Measurements from ENCODE around the gene ARHGEF39.

The ARHGEF39 gene

DNA sequence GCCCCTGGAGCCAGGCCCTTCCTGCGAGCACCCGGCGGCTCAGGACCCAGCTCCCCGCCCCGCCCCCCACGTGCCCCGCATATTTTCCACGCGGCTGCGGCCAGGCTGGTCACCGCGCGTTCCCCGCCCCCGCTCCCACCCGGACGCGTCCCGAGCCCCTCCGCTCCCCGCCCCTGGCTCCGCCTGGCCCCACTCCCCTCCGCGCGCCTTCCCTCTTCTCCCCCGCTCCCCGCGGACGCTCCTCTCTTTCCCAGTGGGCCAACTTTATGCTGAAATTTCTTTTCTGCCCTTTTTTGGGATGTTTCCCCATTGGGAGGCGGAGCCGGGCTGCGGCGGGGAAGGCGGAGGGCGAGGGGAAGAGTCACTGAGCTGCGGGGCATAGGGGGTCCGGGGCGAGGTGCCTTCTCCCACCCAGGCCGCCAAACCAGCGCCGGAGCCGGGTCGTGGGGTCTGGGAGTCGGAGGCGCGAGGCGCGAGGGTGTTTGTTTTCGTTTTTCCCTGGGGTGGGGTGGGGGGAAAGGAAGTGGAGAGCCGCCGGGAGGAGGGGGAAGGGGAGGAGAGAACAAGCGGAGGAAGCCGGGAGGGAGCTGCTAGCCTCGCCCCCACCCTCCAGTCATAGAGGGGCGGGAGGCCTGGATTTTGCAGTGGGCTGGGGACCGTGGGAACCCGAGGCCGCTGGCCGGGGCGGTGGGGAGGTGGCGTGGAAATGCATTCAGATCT lies 25.8 kb upstream of the ARHGEF39 start:
- peak; percentile 93 for DNase-seq

DNA sequence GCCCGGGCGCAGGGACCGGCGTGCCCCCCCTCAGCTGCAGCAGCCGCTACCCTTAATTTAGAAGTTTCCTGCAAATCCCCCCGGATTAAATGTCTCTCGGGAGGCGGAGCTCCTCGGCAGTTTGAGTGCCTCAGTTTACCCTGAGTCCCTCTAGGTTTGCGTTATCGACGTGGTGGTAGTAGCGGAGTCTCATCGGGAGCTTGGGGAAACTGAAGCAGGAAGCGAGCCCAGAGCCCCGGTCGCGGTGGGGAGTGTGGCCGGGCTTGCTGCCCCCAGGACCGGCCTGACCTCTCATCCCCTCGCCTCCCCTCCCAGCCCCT lies 25.3 kb upstream of the ARHGEF39 start:
- no peak for DNase-seq

DNA sequence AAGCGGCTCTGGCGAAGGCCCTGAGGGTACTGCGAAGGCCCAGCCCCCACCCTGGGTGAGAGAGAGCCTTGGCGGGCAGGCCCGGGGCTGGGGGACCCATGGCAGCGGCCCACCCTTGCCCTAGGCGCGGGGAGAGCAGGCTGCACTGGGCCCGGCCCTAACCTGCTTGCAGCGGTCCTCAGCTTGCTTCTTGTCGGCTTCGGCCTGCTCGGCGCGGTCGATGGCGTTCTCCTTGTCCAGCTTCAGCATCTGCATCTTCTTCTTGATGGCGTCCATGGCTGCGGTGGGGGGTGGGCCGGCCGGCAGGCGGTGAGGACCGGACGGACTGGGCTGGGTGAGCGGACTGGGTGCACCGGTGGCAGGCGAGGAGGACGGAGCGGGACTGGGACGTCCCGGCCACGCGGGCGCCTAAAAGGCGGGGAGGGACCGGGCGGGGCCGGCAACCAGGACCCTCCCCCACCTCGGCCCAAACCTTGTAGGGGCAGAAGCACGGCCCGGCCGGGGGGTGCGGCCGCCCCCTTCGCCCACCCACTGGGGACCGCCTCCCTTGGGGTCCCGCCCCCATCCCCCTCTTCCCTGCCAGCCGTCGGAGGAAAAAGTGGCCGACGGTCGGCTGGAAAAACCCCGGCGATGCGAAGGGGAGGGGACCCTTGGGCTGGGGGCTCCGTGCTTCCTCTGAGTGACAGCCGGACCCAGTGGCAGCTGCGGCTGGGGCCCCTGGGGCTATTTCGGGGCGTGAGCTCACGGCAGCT lies 24.7 kb upstream of the ARHGEF39 start, which contains the start of gene TPM2:
Gene TPM2 (minus strand): TSS at position 384 of the 752 bp plus-strand sequence. CDS start 108 bp downstream, at position 276.
- DNase-seq: peak; percentile 93

DNA sequence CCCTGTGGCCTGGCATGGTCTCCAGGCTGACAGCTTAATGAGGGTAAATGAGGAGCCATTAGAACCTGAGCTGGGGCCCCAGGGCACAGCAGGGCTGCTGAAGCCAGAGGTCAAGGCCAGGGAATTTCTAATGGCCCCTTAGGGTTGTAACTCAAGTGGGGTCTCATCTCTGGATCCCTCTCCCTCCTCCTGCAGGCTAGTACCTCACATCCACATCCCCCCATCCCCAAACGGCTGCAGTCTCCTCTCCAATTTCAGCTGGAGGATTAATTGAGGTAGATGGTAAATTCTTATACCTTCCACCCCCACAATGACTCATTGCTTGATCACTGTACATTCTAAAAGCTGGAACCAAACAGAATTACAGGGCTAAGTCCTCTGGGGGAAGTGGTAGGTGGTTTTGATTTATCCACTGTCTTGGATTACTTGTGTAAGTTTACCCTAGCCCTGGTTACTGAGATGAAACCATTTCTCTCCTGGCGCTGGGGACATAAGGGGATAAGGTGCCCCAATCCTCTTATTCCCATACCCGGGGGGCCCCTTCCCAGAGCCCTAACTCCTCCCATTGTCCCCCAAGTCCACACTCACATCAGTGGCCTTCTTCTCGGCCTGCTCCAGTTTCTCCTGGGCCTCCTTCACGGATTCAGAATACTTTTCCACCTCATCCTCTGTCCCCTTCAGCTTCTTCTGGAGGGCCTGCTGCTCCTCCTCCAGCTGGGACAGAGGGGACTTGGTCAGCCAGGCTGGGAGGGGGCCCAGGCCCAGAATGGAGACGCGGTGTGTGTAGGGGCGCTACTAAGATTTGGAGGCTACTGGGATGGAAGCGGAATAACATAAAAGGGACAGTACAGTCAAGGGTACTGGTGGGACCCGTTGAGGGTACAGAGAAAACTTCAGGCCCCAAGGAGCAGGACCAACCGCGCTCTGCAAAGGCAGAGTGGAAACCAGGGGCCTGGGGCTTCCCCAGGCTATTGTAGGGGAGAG lies 23.9 kb upstream of the ARHGEF39 start:
- peak; percentile 76 for DNase-seq

DNA sequence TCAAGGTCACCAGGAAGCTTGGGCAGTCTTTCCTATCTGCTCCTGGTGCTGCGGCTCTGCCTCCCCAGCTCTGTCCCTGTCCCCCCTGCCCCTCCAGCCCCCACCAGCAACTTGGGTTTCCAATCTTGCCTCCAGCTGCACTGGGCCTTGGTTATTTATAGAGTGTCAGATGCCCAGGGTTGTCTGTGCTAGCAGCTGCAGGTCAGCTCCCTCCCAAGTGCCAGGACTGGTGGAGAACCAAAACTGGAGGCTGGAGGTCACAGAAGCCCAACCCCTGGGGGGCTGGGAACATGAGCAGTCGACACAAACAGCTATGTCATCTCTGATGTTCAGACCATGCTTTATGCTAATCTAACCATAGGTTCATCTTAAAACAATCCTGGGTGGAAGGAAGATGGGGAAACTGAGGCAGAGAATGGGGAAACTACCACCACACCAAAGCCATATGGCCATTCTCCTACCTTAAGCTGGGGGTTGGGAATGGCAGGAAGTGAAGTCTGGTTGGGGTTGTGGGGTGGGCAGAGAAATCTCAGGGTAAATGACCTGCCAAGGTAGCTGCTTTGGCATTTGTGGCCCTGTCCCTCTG lies 23.1 kb upstream of the ARHGEF39 start:
- no peak for DNase-seq

DNA sequence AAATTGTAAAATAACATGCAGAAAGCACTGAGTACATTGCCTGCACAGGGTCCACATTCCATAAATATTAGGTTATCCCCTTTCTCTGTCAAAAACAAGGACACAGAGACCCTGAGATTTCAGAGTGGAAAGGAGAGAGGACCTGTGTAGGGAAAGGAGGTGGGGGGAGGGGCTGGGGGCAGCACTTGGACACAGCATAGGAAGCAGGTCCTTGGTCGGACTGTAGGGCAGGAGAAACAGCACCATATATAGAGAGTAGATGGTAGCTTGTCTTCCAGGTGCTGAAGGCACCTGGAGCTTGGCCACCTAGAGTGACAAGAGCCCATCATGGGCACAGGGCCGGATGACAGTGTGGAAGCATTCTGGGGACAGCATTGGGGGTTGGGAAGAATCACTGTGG lies 22.3 kb upstream of the ARHGEF39 start:
- no peak for DNase-seq

DNA sequence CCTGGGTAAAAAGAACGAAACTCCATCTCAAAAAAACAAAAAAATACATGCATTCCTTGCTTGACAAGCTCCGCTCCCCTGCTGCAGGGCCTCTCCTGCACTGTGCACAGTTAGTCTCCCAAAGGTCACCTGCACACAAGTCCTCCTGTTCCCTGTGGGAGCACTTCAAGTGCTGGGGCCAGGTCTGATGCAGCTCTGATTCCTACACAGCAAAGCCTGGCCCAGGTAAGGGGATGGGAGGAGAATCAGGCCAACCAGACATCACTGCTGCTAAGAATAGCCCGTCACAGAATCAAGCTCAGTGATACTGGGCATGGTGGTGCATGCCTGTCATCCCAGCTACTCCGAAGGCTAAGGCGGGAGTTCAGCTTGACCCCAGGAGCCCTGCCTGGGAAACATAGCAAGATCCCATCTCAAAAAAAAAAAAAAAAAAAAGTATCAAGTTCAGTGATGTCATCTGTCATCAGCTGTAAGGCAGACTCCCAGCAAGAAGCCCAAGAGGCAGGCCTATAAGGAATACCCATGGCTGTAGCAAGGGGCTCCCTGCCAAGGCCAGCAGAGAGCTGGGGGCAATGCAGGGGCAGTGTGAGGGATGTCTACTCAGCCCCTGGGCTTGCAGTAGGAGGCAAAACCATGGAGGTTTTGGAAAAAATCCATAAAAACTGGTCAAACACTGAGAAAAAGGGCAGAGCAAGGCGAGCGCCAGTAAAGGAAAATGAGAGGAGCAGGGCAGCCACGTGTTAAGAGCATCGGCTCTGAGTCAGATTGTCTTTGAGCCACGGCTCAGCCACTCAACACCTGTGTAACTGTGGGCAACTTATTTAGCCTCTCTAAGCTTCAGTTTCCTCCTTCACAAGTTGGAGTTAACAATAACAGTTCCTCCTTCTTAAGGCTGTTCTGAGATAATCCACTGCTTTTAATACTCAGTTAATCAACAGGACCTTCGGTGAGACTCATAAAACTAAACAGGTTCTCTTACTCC lies 21.5 kb upstream of the ARHGEF39 start:
- DNase-seq: peak; percentile 58

DNA sequence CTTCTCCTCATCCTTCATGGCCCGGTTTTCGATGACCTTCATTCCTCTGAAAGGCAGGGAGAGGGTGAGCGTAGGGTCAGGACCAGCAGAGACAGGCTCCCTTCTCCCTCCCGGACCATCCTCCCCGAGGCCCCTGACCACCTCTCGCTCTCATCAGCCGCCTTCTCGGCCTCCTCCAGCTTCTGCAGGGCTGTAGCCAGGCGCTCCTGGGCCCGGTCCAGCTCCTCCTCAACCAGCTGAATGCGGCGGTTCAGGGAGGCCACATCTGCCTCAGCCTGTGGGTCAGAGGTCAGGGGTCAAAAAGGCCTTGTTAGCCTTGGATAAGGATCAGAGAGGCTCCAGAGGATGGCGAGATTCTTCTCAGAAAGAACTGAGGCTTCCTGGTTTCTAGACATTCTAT lies 20.5 kb upstream of the ARHGEF39 start:
- no peak for DNase-seq

DNA sequence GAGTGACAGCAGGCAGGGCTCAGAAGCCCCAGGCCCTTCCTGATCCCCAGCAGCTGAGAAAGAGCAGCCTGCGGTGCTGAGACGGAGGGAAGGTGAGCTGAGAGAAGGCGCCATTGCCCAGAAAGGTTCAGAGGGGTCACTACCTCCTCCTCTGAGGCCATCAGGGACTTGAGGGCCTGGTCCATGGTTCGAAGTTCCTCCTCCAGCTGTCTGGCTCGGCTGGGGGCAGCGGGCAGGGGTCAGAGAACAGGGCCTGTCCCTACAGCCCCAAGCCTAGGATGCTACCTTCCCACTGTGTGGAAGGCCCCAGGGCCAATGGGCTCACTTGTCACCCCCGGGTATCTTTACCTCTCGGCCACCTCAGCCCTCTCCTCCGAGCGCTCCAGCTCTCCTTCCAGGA lies 19.9 kb upstream of the ARHGEF39 start:
- DNase-seq: no peak

DNA sequence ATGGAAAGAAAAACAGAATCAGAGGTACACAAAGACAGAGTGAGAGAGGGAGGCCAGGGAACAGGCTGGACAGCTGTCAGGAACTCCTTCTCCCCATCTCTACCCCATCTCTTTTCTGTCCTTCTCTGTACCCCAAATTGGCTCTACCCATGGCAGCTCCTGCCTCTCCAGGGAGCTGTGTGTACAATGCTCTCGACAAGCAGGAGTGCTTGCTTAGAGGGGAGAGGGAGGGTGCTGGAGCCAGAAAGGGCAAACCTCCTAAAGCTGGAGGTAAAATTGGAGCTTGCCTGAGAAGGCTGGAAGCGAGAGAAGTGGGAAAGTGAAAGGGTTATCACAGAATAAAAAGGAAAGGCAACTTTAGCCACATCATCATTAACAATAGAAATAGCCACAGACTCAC lies 18.3 kb upstream of the ARHGEF39 start:
- DNase-seq: no peak

DNA sequence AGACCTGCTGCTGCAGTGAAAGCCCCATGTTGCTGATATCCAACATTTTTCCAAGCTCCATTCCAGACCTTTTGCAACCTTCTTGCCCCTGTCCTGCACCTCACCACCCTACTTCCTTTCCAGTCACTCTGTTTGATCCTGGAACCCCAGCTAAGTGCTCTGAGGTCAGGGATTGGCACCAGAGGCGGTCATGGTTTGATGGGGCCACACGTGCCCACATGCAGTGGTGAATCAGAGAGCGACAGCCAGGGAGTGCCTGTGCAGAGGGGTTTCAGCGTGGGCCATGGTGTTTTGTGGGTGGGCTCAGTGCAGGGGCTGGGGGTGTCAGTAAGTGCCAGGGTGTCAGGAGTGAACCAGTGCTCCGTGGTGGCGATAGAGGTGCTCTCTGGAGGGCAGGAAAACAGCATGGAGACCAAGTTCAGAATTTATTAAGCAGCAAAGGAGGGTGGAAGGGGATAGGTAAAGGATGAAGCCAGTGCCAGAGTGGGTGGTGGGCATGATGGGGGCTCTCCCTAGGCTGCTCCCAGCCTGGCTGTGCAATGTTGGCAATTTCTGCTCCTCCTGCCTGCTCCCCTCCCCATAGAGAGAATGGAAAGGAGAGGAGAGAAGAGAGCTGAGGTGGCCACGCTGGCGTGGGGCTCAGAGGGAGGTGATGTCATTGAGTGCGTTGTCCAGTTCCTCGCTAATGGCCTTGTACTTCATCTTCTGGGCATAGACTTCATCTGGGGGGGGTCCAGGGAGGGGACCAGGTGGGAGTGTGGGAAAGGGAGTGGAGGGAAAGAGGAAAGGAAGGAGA lies 17.7 kb upstream of the ARHGEF39 start:
- DNase-seq: no peak

DNA sequence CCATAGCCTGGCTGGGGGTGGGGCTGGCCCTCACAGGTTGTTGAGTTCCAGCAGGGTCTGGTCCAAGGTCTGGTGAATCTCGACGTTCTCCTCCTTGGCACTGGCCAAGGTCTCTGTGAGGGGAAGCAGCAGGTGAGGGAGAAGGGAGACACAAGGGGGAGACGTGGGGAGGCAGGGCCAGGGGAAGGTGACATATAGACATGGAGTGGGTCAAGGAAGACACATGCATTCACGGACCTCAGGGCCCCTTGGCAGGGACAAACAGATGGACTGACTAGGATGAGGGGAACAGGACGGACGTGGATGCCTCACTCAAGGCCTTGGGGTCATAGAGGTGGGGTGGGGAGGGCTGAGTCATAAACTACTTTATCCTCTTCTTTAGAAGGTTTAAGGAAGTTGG lies 17.1 kb upstream of the ARHGEF39 start:
- DNase-seq: no peak

DNA sequence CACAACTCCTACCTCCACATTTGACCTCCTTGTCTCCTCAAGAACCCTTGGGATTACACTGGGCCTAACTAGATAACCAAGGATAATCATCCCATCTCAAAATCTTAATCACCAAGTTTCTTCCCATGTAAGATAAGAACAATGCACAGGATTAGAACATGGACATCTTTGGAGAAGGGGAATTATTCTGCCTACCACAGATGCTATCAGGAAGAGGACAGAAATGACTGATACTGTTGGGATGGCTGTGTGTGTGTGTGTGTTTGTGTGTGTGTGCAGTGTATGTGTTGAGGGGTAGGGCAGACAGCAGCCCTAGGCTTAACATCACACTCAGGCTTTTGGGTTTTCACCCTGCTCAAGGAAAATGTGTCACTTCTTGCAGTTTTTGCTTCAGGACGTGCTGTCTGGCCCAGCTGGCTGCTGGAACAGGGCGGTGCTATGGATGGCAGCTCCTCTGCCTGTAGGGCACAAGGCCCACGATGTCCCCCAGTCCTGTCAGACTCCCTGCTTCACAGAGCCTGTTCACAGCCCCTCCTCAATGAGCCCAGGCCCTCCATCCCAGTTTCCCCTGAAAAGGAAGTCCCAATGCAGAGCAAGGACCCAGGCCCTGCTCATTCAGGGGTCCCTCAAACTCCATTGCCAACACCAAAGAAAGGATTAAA lies 16.5 kb upstream of the ARHGEF39 start:
- peak; percentile 43 for DNase-seq

DNA sequence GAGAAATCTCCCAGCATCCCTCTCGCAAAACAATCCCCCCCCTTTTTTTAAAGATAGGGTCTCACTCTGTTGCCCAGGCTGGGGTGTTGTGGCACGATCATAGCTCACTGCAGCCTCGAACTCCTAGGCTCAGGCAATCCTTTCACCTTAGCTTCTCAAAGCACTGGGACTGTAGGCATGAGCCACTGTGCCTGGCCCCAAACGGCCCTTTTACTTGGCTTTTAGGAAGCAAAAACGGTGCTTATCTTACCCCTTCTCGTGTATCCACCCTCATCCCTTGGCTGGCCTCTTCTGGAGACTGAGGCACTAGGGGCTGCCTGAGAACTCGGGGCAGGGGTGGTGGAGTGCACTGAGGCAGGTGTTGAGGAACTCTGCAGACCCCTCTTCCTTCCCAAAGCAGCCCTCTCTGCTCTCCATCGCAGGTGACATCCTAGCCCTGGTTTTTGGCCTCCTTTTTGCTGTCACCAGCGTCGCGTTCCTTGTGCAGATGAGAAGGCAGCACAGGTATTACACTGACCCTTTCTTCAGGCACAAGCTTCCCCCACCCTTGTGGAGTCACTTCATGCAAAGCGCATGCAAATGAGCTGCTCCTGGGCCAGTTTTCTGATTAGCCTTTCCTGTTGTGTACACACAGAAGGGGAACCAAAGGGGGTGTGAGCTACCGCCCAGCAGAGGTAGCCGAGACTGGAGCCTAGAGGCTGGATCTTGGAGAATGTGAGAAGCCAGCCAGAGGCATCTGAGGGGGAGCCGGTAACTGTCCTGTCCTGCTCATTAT lies 15.5 kb upstream of the ARHGEF39 start:
- DNase-seq: peak; percentile 69

DNA sequence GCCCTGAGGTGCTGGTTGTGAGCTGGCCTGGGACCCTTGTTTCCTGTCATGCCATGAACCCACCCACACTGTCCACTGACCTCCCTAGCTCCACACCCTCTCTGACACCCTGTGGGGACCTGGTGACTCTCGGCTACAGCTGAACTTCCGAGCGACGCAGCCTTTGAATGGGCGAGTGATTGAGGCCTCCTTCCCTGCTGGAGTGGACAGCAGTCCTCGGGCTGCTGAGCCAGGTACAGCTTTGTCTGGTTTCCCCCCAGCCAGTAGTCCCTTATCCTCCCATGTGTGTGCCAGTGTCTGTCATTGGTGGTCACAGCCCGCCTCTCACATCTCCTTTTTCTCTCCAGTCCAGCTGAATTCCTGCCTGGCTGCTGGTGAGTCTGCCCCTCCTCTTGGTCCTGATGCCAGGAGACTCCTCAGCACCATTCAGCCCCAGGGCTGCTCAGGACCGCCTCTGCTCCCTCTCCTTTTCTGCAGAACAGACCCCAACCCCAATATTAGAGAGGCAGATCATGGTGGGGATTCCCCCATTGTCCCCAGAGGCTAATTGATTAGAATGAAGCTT lies 14.9 kb upstream of the ARHGEF39 start:
- DNase-seq: peak; percentile 30

DNA sequence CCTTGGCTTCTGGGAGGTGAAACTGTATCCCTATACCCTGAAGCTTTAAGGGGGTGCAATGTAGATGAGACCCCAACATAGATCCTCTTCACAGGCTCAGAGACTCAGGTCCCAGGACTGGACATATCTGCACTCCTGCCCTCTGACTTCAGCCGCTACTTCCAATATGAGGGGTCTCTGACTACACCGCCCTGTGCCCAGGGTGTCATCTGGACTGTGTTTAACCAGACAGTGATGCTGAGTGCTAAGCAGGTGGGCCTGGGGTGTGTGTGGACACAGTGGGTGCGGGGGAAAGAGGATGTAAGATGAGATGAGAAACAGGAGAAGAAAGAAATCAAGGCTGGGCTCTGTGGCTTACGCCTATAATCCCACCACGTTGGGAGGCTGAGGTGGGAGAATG lies 14.1 kb upstream of the ARHGEF39 start:
- no peak for DNase-seq

DNA sequence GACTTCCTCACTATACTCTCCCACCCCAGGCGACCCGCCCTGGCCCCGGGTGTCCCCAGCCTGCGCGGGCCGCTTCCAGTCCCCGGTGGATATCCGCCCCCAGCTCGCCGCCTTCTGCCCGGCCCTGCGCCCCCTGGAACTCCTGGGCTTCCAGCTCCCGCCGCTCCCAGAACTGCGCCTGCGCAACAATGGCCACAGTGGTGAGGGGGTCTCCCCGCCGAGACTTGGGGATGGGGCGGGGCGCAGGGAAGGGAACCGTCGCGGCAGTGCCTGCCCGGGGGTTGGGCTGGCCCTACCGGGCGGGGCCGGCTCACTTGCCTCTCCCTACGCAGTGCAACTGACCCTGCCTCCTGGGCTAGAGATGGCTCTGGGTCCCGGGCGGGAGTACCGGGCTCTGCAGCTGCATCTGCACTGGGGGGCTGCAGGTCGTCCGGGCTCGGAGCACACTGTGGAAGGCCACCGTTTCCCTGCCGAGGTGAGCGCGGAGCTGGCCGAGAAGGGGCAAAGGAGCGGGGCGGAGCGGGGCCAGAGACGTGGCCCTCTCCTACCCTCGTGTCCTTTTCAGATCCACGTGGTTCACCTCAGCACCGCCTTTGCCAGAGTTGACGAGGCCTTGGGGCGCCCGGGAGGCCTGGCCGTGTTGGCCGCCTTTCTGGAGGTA lies 10.9 kb upstream of the ARHGEF39 start:
- no peak for DNase-seq

DNA sequence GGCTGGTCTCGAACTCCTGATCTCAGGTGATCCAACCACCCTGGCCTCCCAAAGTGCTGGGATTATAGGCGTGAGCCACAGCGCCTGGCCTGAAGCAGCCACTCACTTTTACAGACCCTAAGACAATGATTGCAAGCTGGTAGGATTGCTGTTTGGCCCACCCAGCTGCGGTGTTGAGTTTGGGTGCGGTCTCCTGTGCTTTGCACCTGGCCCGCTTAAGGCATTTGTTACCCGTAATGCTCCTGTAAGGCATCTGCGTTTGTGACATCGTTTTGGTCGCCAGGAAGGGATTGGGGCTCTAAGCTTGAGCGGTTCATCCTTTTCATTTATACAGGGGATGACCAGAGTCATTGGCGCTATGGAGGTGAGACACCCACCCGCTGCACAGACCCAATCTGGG lies 10.2 kb upstream of the ARHGEF39 start:
- DNase-seq: no peak

Data from fibroblast of skin of back (primary cell).